Raji (cell line): Measurements from ENCODE around the gene SETD9.

Source experiments
- POLR2A ChIP-seq: IDR thresholded peaks from 2 replicates; pipeline ENCODE4 v1.6.1; 2011; ENCODE audit warnings: low read depth, low read length, control low read depth; ENCODE audit not compliant: insufficient read depth

SETD9 gene

GRCh38 chr5:56959326-56959725 is 49.9 kb downstream of the SETD9 start:
- TF ChIP-seq POLR2A: no peak

DNA sequence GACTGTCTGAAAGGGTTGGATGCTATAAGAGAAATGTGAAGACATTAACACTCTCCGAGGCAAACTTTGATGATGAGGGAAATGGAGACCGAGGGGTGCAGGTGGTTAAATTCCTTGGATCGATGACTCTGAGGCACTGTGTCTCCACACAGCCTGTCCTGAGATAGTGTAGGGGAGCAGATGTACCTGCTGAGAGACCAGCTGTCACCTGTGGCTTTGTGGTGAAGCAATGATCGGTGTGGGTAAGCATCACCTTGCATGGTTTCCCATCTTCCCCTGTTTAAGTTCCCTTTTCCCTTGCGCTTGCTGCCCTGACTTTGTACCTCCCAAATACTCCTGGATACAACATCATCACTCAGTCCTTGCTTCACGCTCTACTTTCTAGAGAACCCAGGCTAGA is 52.4 kb downstream of the SETD9 start:
- TF ChIP-seq POLR2A: no peak

DNA sequence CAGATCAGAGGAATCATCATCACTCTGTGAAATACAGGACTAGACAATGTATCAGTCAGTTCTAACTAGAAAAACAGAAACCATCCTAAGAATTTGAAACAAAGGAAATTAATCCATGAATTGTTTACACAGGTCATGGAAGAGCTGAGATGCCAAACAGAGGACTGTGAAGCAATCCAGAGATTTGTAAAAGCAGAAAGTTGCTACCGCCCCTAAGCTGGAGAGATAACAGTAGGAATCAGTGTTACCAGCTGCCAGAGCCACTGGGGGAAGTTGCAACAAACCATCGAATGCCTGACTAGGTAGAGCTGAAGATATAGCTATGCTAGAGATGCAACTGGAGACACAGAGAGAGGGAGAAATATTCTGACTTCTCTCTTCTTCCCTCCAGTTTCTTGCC is 52.9 kb downstream of the SETD9 start:
- TF ChIP-seq POLR2A: no peak

- TF ChIP-seq POLR2A: no peak
Observed at GRCh38 chr5:56963246-56963645, 53.9 kb downstream of the SETD9 start.

GRCh38 chr5:56964173-56964572 is 54.8 kb downstream of the SETD9 start:
- TF ChIP-seq POLR2A: no peak
